NB4 (cell line): Measurements from ENCODE around the gene TXNRD3.

ENCODE experiments used
- MYC ChIP-seq: IDR thresholded peaks from 2 replicates; pipeline ENCODE4 v1.6.1; 2011; ENCODE audit warnings: low read depth, low read length
- POLR2A ChIP-seq: IDR thresholded peaks from 2 replicates; pipeline ENCODE4 v1.6.1; 2011; ENCODE audit warnings: mild to moderate bottlenecking; ENCODE audit not compliant: insufficient read length; ENCODE audit errors: extremely low read depth
- TF ChIP-seq, protein P1 (sequence below): IDR thresholded peaks from one replicate; pipeline ENCODE4 v1.5.1; 2012; ENCODE audit warnings: low read depth, low read length
- TF ChIP-seq, protein P2 (sequence below): IDR thresholded peaks from 2 replicates; pipeline ENCODE4 v1.6.1; 2011; ENCODE audit warnings: low read depth, low read length

DNA sequence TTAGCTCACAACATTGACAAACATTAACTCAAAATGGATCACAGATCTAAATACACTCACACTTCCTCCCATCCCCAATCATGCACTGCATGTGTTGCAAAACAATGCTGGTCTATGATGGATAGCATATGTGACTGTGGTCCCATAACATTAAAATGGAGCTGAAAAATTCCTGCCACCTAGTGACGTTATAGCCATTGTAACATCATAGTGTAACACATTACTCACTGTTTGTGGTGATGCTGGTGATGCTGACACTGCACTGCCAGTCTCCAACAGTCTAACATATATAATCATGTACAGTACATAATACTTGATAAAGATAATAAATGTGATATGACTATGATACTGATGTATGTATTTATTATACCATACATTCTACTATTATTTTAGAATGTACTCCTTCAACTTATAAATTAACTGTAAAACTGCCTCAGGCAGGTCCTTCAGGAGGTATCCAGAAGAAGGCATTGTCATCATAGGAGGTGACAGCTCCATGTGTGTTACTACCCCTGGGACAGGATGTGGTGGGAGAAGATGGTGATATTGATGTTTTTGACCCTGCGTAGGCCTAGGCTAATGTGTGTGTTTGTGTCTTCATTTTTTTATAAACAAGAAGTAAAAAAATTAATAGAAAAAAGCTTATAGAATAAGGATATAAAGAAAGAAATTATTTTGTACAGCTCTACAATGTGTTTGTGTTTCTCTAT, 41.3 kb downstream of the TXNRD3 start:
- TF ChIP-seq, protein P1, sequence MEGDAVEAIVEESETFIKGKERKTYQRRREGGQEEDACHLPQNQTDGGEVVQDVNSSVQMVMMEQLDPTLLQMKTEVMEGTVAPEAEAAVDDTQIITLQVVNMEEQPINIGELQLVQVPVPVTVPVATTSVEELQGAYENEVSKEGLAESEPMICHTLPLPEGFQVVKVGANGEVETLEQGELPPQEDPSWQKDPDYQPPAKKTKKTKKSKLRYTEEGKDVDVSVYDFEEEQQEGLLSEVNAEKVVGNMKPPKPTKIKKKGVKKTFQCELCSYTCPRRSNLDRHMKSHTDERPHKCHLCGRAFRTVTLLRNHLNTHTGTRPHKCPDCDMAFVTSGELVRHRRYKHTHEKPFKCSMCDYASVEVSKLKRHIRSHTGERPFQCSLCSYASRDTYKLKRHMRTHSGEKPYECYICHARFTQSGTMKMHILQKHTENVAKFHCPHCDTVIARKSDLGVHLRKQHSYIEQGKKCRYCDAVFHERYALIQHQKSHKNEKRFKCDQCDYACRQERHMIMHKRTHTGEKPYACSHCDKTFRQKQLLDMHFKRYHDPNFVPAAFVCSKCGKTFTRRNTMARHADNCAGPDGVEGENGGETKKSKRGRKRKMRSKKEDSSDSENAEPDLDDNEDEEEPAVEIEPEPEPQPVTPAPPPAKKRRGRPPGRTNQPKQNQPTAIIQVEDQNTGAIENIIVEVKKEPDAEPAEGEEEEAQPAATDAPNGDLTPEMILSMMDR, result no peak
- no peak for TF ChIP-seq POLR2A
- TF ChIP-seq, protein P2, sequence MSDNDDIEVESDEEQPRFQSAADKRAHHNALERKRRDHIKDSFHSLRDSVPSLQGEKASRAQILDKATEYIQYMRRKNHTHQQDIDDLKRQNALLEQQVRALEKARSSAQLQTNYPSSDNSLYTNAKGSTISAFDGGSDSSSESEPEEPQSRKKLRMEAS, result no peak
- TF ChIP-seq MYC, result no peak
